HG03558 (cell line): ENCODE results near the gene TEDC2.
A peak's percentile ranks its signal among the peaks of the same experiment; 100 is the strongest.
"Not testable (repeated sequence)": the region's sequence is repeated elsewhere in the genome, so short reads cannot be mapped to it uniquely, and the experiment has no call there.

Source experiments
- ATAC-seq: cut with Tn5 transposase; IDR thresholded peaks from one replicate; pipeline ENCODE4 v1.9.1; 2021; ENCODE audit warnings: moderate number of reproducible peaks; ENCODE audit not compliant: unreplicated experiment; ENCODE audit errors: extremely low read depth

The TEDC2 gene

GRCh38 chr16:2474877-2475412, 15.0 kb downstream of the TEDC2 start, which contains the start of gene TBC1D24:
TSS of gene TBC1D24 (plus strand) at chr16:2475127. CDS start at chr16:2496149, 21,022 bp downstream.
- no peak for ATAC-seq

GRCh38 chr16:2475413-2476344, 15.8 kb downstream of the TEDC2 start:
- no peak for ATAC-seq

- ATAC-seq: no peak
Measured at GRCh38 chr16:2476345-2476720, 16.4 kb downstream of the TEDC2 start.

- ATAC-seq: no peak
Measured at GRCh38 chr16:2476741-2477140, 16.8 kb downstream of the TEDC2 start.

- no peak for ATAC-seq
Measured at GRCh38 chr16:2477327-2477726, 17.4 kb downstream of the TEDC2 start.

- ATAC-seq: no peak
Measured at GRCh38 chr16:2478279-2478678, 18.4 kb downstream of the TEDC2 start.

- ATAC-seq: not testable (repeated sequence)
Measured at GRCh38 chr16:2479996-2480395, 20.1 kb downstream of the TEDC2 start.

GRCh38 chr16:2480948-2481347, 21.0 kb downstream of the TEDC2 start:
- no peak for ATAC-seq

GRCh38 chr16:2481676-2482075, 21.8 kb downstream of the TEDC2 start:
- ATAC-seq: no peak

GRCh38 chr16:2482249-2482648, 22.3 kb downstream of the TEDC2 start:
- no peak for ATAC-seq

GRCh38 chr16:2482708-2483534, 23.0 kb downstream of the TEDC2 start:
- ATAC-seq: no peak

GRCh38 chr16:2483939-2484897, 24.3 kb downstream of the TEDC2 start:
- ATAC-seq: no peak

GRCh38 chr16:2484898-2485508, 25.1 kb downstream of the TEDC2 start:
- ATAC-seq: no peak

GRCh38 chr16:2485811-2486507, 26.1 kb downstream of the TEDC2 start:
- no peak for ATAC-seq

GRCh38 chr16:2486645-2487516, 27.0 kb downstream of the TEDC2 start:
- peak; percentile 37 for ATAC-seq

GRCh38 chr16:2487517-2487842, 27.6 kb downstream of the TEDC2 start:
- ATAC-seq: no peak

- ATAC-seq: no peak
Measured at GRCh38 chr16:2487903-2488531, 28.1 kb downstream of the TEDC2 start.
